Measurements from ENCODE around the gene MARCHF6. TPM values are rescaled to one million over a fixed set of nuclear protein-coding genes. Genes with fewer than 3 reads are reported as not detected.
"Not testable (repeated sequence)": the region's sequence is repeated elsewhere in the genome, so short reads cannot be mapped to it uniquely, and the experiment has no call there.

The MARCHF6 gene
- polyA plus RNA-seq (ENCODE audit: insufficient read length), result 99.4 TPM

GRCh38 chr5:10353241-10354047, at the start of gene MARCHF6:
TSS of gene MARCHF6 (plus strand) at chr5:10353695. CDS start at chr5:10353899, 204 bp downstream.
- DNase-seq, result peak; percentile 94

GRCh38 chr5:10303699-10304170, 49.8 kb upstream of the MARCHF6 start:
- no peak for DNase-seq

GRCh38 chr5:10304932-10305331, 48.6 kb upstream of the MARCHF6 start:
- no peak for DNase-seq

- no peak for DNase-seq
Observed at GRCh38 chr5:10306114-10306513, 47.4 kb upstream of the MARCHF6 start.

GRCh38 chr5:10306806-10307205, 46.7 kb upstream of the MARCHF6 start:
- DNase-seq, result no peak

- no peak for DNase-seq
Observed at GRCh38 chr5:10307206-10308148, 46.0 kb upstream of the MARCHF6 start, which contains the start of gene CMBL. TSS of gene CMBL (minus strand) at chr5:10307902. CDS start at chr5:10290762, 17,140 bp downstream.

GRCh38 chr5:10308844-10309243, 44.7 kb upstream of the MARCHF6 start:
- DNase-seq, result no peak

- no peak for DNase-seq
Observed at GRCh38 chr5:10310066-10310779, 43.3 kb upstream of the MARCHF6 start.

- not testable (repeated sequence) for DNase-seq
Observed at GRCh38 chr5:10310835-10311570, 42.5 kb upstream of the MARCHF6 start.

GRCh38 chr5:10311595-10312425, 41.7 kb upstream of the MARCHF6 start:
- no peak for DNase-seq

- DNase-seq, result no peak
Observed at GRCh38 chr5:10315201-10315600, 38.3 kb upstream of the MARCHF6 start.

- DNase-seq, result no peak
Observed at GRCh38 chr5:10315824-10316509, 37.5 kb upstream of the MARCHF6 start.

GRCh38 chr5:10317825-10318682, 35.4 kb upstream of the MARCHF6 start:
- no peak for DNase-seq

- DNase-seq, result no peak
Observed at GRCh38 chr5:10319202-10319851, 34.2 kb upstream of the MARCHF6 start.

- DNase-seq, result no peak
Observed at GRCh38 chr5:10320793-10321192, 32.7 kb upstream of the MARCHF6 start.

GRCh38 chr5:10321882-10322281, 31.6 kb upstream of the MARCHF6 start:
- DNase-seq, result no peak

- no peak for DNase-seq
Observed at GRCh38 chr5:10323588-10324488, 29.7 kb upstream of the MARCHF6 start.
